GM23338 (cell line): ENCODE results near the gene GRAMD1C.

Experiments
- EZH2 ChIP-seq: fragments of 200-600 bp; sonication (generic); IDR thresholded peaks from one replicate; pipeline ENCODE4 v1.8.0; 2017; ENCODE audit warnings: antibody characterized with exemption, mild to moderate bottlenecking, low read depth; ENCODE audit not compliant: unreplicated experiment
- EZH2phosphoT487 ChIP-seq: fragments of 200-600 bp; sonication (generic); IDR thresholded peaks from one replicate; pipeline ENCODE4 v1.8.1; 2018; ENCODE audit warnings: antibody characterized with exemption; ENCODE audit not compliant: unreplicated experiment
- JUNB ChIP-seq: IDR thresholded peaks from one replicate; pipeline ENCODE4 v1.6.1; 2016; ENCODE audit warnings: antibody characterized with exemption; ENCODE audit not compliant: unreplicated experiment
- POLR2AphosphoS5 ChIP-seq: IDR thresholded peaks from 2 replicates; pipeline ENCODE4 v1.6.1; 2016; ENCODE audit warnings: antibody characterized with exemption, low read depth
- TF ChIP-seq, protein P1 (sequence below), 2 experiments: fragments of 200-600 bp in 1 of 2; sonication (generic) in 1 of 2; conservative IDR thresholded peaks; 2 replicates each; pipeline versions ENCODE4 v1.5.1 to v1.6.1; 2016 to 2017; ENCODE audit warnings: antibody characterized with exemption in 2 of 2, low read depth in 2 of 2, mild to moderate bottlenecking in 2 of 2, moderate library complexity in 1 of 2
- TF ChIP-seq, protein P2 (sequence below): fragments of 250-450 bp; sonication (Bioruptor Pico); IDR thresholded peaks from 2 replicates; pipeline ENCODE4 v1.5.0; 2020; ENCODE audit warnings: mild to moderate bottlenecking, moderate library complexity
- TF ChIP-seq, protein P3 (sequence below): IDR thresholded peaks from one replicate; pipeline ENCODE4 v1.6.1; 2018; ENCODE audit warnings: antibody characterized with exemption; ENCODE audit not compliant: unreplicated experiment
- TF ChIP-seq, protein P4 (sequence below): IDR thresholded peaks from 2 replicates; pipeline ENCODE4 v1.6.1; 2016; ENCODE audit warnings: antibody characterized with exemption

DNA sequence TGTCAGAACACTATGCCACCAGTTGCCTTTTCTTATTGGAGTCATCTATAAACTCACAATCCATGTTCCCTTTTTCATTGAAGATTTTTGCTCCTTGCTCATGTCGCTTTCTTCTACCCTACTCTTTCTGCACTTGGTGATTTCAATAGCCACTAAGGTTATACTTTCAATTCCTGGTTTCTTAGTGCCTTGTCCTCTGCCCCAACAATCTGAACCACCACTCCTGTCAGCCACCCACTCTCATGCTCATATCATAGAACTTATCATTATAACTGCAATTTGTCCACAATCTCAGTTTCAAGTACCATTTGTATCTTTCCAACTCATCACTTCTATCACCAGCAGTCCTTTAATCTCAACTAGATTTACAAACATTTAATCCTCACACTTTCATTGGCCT is 10.0 kb upstream of the GRAMD1C start:
- TF ChIP-seq JUNB (no peak), EZH2 (no peak), POLR2AphosphoS5 (no peak), EZH2phosphoT487 (no peak)
- TF ChIP-seq, protein P1, sequence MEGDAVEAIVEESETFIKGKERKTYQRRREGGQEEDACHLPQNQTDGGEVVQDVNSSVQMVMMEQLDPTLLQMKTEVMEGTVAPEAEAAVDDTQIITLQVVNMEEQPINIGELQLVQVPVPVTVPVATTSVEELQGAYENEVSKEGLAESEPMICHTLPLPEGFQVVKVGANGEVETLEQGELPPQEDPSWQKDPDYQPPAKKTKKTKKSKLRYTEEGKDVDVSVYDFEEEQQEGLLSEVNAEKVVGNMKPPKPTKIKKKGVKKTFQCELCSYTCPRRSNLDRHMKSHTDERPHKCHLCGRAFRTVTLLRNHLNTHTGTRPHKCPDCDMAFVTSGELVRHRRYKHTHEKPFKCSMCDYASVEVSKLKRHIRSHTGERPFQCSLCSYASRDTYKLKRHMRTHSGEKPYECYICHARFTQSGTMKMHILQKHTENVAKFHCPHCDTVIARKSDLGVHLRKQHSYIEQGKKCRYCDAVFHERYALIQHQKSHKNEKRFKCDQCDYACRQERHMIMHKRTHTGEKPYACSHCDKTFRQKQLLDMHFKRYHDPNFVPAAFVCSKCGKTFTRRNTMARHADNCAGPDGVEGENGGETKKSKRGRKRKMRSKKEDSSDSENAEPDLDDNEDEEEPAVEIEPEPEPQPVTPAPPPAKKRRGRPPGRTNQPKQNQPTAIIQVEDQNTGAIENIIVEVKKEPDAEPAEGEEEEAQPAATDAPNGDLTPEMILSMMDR (conservative IDR thresholded peaks at IDR 0.05; ENCODE audit: low read depth in 2 of 2): no peak
- TF ChIP-seq, protein P2, sequence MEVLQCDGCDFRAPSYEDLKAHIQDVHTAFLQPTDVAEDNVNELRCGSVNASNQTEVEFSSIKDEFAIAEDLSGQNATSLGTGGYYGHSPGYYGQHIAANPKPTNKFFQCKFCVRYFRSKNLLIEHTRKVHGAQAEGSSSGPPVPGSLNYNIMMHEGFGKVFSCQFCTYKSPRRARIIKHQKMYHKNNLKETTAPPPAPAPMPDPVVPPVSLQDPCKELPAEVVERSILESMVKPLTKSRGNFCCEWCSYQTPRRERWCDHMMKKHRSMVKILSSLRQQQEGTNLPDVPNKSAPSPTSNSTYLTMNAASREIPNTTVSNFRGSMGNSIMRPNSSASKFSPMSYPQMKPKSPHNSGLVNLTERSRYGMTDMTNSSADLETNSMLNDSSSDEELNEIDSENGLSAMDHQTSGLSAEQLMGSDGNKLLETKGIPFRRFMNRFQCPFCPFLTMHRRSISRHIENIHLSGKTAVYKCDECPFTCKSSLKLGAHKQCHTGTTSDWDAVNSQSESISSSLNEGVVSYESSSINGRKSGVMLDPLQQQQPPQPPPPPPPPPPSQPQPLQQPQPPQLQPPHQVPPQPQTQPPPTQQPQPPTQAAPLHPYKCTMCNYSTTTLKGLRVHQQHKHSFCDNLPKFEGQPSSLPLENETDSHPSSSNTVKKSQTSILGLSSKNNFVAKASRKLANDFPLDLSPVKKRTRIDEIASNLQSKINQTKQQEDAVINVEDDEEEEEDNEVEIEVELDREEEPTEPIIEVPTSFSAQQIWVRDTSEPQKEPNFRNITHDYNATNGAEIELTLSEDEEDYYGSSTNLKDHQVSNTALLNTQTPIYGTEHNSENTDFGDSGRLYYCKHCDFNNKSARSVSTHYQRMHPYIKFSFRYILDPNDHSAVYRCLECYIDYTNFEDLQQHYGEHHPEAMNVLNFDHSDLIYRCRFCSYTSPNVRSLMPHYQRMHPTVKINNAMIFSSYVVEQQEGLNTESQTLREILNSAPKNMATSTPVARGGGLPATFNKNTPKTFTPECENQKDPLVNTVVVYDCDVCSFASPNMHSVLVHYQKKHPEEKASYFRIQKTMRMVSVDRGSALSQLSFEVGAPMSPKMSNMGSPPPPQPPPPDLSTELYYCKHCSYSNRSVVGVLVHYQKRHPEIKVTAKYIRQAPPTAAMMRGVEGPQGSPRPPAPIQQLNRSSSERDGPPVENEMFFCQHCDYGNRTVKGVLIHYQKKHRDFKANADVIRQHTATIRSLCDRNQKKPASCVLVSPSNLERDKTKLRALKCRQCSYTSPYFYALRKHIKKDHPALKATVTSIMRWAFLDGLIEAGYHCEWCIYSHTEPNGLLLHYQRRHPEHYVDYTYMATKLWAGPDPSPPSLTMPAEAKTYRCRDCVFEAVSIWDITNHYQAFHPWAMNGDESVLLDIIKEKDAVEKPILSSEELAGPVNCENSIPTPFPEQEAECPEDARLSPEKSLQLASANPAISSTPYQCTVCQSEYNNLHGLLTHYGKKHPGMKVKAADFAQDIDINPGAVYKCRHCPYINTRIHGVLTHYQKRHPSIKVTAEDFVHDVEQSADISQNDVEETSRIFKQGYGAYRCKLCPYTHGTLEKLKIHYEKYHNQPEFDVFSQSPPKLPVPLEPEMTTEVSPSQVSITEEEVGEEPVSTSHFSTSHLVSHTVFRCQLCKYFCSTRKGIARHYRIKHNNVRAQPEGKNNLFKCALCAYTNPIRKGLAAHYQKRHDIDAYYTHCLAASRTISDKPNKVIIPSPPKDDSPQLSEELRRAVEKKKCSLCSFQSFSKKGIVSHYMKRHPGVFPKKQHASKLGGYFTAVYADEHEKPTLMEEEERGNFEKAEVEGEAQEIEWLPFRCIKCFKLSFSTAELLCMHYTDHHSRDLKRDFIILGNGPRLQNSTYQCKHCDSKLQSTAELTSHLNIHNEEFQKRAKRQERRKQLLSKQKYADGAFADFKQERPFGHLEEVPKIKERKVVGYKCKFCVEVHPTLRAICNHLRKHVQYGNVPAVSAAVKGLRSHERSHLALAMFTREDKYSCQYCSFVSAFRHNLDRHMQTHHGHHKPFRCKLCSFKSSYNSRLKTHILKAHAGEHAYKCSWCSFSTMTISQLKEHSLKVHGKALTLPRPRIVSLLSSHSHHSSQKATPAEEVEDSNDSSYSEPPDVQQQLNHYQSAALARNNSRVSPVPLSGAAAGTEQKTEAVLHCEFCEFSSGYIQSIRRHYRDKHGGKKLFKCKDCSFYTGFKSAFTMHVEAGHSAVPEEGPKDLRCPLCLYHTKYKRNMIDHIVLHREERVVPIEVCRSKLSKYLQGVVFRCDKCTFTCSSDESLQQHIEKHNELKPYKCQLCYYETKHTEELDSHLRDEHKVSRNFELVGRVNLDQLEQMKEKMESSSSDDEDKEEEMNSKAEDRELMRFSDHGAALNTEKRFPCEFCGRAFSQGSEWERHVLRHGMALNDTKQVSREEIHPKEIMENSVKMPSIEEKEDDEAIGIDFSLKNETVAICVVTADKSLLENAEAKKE (CRISPR knock-in tag): no peak
- TF ChIP-seq, protein P3, sequence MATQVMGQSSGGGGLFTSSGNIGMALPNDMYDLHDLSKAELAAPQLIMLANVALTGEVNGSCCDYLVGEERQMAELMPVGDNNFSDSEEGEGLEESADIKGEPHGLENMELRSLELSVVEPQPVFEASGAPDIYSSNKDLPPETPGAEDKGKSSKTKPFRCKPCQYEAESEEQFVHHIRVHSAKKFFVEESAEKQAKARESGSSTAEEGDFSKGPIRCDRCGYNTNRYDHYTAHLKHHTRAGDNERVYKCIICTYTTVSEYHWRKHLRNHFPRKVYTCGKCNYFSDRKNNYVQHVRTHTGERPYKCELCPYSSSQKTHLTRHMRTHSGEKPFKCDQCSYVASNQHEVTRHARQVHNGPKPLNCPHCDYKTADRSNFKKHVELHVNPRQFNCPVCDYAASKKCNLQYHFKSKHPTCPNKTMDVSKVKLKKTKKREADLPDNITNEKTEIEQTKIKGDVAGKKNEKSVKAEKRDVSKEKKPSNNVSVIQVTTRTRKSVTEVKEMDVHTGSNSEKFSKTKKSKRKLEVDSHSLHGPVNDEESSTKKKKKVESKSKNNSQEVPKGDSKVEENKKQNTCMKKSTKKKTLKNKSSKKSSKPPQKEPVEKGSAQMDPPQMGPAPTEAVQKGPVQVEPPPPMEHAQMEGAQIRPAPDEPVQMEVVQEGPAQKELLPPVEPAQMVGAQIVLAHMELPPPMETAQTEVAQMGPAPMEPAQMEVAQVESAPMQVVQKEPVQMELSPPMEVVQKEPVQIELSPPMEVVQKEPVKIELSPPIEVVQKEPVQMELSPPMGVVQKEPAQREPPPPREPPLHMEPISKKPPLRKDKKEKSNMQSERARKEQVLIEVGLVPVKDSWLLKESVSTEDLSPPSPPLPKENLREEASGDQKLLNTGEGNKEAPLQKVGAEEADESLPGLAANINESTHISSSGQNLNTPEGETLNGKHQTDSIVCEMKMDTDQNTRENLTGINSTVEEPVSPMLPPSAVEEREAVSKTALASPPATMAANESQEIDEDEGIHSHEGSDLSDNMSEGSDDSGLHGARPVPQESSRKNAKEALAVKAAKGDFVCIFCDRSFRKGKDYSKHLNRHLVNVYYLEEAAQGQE: no peak
- TF ChIP-seq, protein P4, sequence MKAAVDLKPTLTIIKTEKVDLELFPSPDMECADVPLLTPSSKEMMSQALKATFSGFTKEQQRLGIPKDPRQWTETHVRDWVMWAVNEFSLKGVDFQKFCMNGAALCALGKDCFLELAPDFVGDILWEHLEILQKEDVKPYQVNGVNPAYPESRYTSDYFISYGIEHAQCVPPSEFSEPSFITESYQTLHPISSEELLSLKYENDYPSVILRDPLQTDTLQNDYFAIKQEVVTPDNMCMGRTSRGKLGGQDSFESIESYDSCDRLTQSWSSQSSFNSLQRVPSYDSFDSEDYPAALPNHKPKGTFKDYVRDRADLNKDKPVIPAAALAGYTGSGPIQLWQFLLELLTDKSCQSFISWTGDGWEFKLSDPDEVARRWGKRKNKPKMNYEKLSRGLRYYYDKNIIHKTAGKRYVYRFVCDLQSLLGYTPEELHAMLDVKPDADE: no peak
